Measurements from ENCODE around the gene PXK.

- no peak for TF ChIP-seq CTCF (conservative IDR thresholded peaks at IDR 0.05 in 1 of 2, IDR thresholded peaks at IDR 0.05 in 1 of 2; ENCODE audit: low read depth in 1 of 2, low read length in 2 of 2)
- no peak for TF ChIP-seq EZH2 (IDR thresholded peaks at IDR 0.05; ENCODE audit: low read length, missing control alignments)
Observed at GRCh38 chr3:58324391-58325390, 8.0 kb upstream of the PXK start.

Data from fibroblast of lung (primary cell).